PC-3 (cell line): ENCODE measurements around the gene CNTN4. TPM values are rescaled to one million over a fixed set of nuclear protein-coding genes. Genes with fewer than 3 reads are reported as not detected.

Experiments used
- ATAC-seq: fragments of 200-7000 bp; cut with Tn5 transposase; 2 replicates; pipeline ENCODE4 v1.9.1; 2020; ENCODE audit warnings: mild to moderate bottlenecking, moderate library complexity
- BruUV-seq: library from RNA; stranded (reverse); fragments of 400-500 nt; replicated peaks from 2 replicates; lab custom pipeline; 2021; lab: Mats Ljungman, UMichigan
- CTCF ChIA-PET: fragments of 300-600 bp; sonication (Branson Sonifier 250); formaldehyde crosslinking; loops from one replicate; lab custom pipeline; 2022; ENCODE audit warnings: antibody characterized with exemption; lab: Charles Lee
- POLR2A ChIA-PET: fragments of 300-600 bp; sonication (Branson Sonifier 250); formaldehyde crosslinking; loops from one replicate; lab custom pipeline; 2022; ENCODE audit warnings: antibody characterized with exemption; ENCODE audit not compliant: unreplicated experiment; lab: Charles Lee
- DNase-seq: peaks from one replicate; pipeline ENCODE4 v3.0.0-alpha.2; 2015
- H2AFZ ChIP-seq: fragments of 300-600 bp; sonication (generic); 2 replicates; pipeline ENCODE4 v1.6.0; 2016; ENCODE audit warnings: antibody characterized with exemption, low read length
- H3F3A ChIP-seq: fragments of 300-600 bp; sonication (generic); one replicate; pipeline ENCODE4 v1.6.0; 2017; ENCODE audit warnings: antibody characterized with exemption, low read length, control low read depth, mild to moderate bottlenecking; ENCODE audit not compliant: unreplicated experiment
- H3K27ac ChIP-seq: fragments of 300-600 bp; sonication (generic); 2 replicates; pipeline ENCODE4 v1.5.1; 2016; ENCODE audit warnings: mild to moderate bottlenecking, low read length
- H3K27me3 ChIP-seq: fragments of 300-600 bp; sonication (generic); 2 replicates; pipeline ENCODE4 v1.6.1; 2016; ENCODE audit warnings: low read length, mixed read lengths
- H3K36me3 ChIP-seq: fragments of 300-600 bp; sonication (generic); 2 replicates; pipeline ENCODE4 v1.6.1; 2016; ENCODE audit warnings: low read depth, mixed run types, low read length, mixed read lengths
- H3K4me1 ChIP-seq: fragments of 300-600 bp; sonication (generic); 2 replicates; pipeline ENCODE4 v1.5.1; 2016; ENCODE audit warnings: low read length; ENCODE audit not compliant: insufficient read depth
- H3K4me2 ChIP-seq: fragments of 300-600 bp; sonication (generic); 2 replicates; pipeline ENCODE4 v1.6.0; 2016; ENCODE audit warnings: low read length
- H3K4me3 ChIP-seq: fragments of 300-600 bp; sonication (generic); 2 replicates; pipeline ENCODE4 v1.5.1; 2016; ENCODE audit warnings: mild to moderate bottlenecking, low read length, mixed read lengths
- H3K79me2 ChIP-seq: fragments of 300-600 bp; sonication (generic); 2 replicates; pipeline ENCODE4 v1.6.1; 2017; ENCODE audit warnings: low read length, mixed read lengths
- H3K9ac ChIP-seq: fragments of 300-600 bp; sonication (generic); 2 replicates; pipeline ENCODE4 v1.6.0; 2016; ENCODE audit warnings: mild to moderate bottlenecking, low read length
- H3K9me2 ChIP-seq: fragments of 300-600 bp; sonication (generic); replicated peaks from 2 replicates; pipeline ENCODE4 v1.6.1; 2016; ENCODE audit warnings: mixed run types, low read length, mixed read lengths
- H3K9me3 ChIP-seq: fragments of 300-600 bp; sonication (generic); 2 replicates; pipeline ENCODE4 v1.6.1; 2016; ENCODE audit warnings: low read length, mixed read lengths
- H4K20me1 ChIP-seq: fragments of 300-600 bp; sonication (generic); 2 replicates; pipeline ENCODE4 v1.6.1; 2016; ENCODE audit warnings: low read length, mixed read lengths
- EZH2 ChIP-seq: fragments of 300-600 bp; sonication (generic); IDR thresholded peaks from one replicate; pipeline ENCODE4 v1.6.1; 2017; ENCODE audit warnings: antibody characterized with exemption, mild to moderate bottlenecking, low read length; ENCODE audit not compliant: unreplicated experiment
- EZH2phosphoT487 ChIP-seq: fragments of 300-600 bp; sonication (generic); IDR thresholded peaks from 2 replicates; pipeline ENCODE4 v1.6.1; 2018; ENCODE audit warnings: mild to moderate bottlenecking, antibody characterized with exemption, low read length, borderline replicate concordance
- intact Hi-C: fragments of 100-400 bp; cut with micrococcal nuclease; formaldehyde crosslinking; loops from 2 replicates; pipeline ENCODE4 v1.9.0; 2023
- total RNA-seq: library from RNA; depleted of rRNA; stranded (reverse); fragments of >200 nt; gene quantifications from 2 replicates; pipeline ENCODE4 v1.2.3, GENCODE V29; 2014
- TF ChIP-seq, protein P1 (sequence below): fragments of 300-600 bp; sonication (generic); conservative IDR thresholded peaks from 2 replicates; pipeline ENCODE4 v1.5.1; 2017; ENCODE audit warnings: antibody characterized with exemption, low read depth, mild to moderate bottlenecking, low read length

The CNTN4 gene
- total RNA-seq, 1 experiment from 2014 or later, result not detected

GRCh38 chr3:2655229-2655701 lies 556.6 kb downstream of the CNTN4 start:
- Histone ChIP-seq H3K4me2 (no peak overlapping the region), H4K20me1 (no peaks in the 10 kb centered on the region), H3F3A (no peaks in the 10 kb centered on the region), H3K79me2 (no peaks in the 10 kb centered on the region), H3K9me2 (no peaks in the 10 kb centered on the region), H3K27me3 (no peaks in the 10 kb centered on the region), H3K27ac (no peak overlapping the region), H3K36me3 (no peaks in the 10 kb centered on the region), H3K4me1 (no peaks in the 10 kb centered on the region), H3K9me3 (peaks cover 36% of the 10 kb centered on the region), H3K9ac (no peak overlapping the region), H2AFZ (no peak overlapping the region), H3K4me3 (no peak overlapping the region)
- TF ChIP-seq, protein P1, sequence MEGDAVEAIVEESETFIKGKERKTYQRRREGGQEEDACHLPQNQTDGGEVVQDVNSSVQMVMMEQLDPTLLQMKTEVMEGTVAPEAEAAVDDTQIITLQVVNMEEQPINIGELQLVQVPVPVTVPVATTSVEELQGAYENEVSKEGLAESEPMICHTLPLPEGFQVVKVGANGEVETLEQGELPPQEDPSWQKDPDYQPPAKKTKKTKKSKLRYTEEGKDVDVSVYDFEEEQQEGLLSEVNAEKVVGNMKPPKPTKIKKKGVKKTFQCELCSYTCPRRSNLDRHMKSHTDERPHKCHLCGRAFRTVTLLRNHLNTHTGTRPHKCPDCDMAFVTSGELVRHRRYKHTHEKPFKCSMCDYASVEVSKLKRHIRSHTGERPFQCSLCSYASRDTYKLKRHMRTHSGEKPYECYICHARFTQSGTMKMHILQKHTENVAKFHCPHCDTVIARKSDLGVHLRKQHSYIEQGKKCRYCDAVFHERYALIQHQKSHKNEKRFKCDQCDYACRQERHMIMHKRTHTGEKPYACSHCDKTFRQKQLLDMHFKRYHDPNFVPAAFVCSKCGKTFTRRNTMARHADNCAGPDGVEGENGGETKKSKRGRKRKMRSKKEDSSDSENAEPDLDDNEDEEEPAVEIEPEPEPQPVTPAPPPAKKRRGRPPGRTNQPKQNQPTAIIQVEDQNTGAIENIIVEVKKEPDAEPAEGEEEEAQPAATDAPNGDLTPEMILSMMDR, result no peak
- TF ChIP-seq EZH2 (no peak), EZH2phosphoT487 (no peak)
- ChIA-PET POLR2A (no interaction called here), CTCF (no interaction called here)
- intact Hi-C loops, result no loop called here
- DNase-seq (no peak), ATAC-seq (no peak)
- no TSS peak for BruUV-seq

DNA sequence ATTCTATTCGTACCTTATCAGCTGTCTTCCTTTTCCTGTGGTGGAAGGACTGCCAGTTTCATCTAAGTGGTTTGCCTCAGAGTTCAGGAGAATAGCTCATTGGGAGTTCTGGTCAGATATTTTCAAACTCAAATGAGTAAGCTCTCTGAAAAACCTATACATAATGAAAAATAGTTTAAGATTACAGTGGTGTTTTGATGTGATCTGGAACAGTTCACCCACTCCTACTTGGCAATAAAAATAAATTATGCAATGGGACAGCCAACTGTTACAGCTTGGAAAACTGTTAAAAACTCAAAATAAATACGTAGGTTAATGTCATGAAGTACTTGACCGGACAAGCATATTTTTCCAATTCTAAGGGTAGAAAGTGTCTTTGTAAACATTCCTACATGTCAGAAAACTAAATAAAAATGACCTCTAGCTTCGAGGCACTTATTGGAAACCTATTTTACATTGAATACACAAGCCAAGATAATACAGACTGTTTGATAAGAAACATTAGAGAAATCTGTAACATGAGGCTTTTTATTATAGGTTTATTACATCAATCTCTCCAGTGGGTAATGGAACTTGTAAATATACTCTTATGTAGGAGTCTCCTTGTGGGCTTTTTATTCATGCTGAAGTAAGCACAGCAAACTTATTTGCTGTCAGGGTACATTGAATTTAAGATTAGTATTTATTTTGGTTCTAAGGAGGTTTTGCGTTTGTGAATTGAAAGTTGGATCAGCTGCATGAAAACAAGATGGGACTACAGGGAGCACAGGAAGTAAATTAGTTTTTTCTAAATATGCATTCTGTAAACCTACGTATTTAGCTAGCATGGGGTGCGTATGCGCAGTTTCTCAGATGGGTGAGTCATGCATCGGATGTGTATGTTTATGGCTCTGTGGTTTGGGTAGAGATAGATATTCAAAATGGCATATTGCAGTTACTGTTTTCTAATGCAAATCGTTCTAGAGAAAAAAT lies 558.4 kb downstream of the CNTN4 start:
- H3K36me3 ChIP-seq, result no peaks in the 10 kb centered on the region
- no peak overlapping the region for H3K4me3 ChIP-seq
- TF ChIP-seq EZH2phosphoT487, result no peak
- TF ChIP-seq EZH2, result no peak
- H3K27ac ChIP-seq, result no peak overlapping the region
- H3K27me3 ChIP-seq, result no peaks in the 10 kb centered on the region
- DNase-seq, result no peak
- no TSS peak for BruUV-seq
- no peak overlapping the region for H3K9ac ChIP-seq
- no peaks in the 10 kb centered on the region for H4K20me1 ChIP-seq
- CTCF ChIA-PET, result no interaction called here
- no peaks in the 10 kb centered on the region for H3F3A ChIP-seq
- no peak overlapping the region for H2AFZ ChIP-seq
- H3K79me2 ChIP-seq, result no peaks in the 10 kb centered on the region
- H3K4me1 ChIP-seq, result no peaks in the 10 kb centered on the region
- intact Hi-C loops, result no loop called here
- ATAC-seq, result no peak
- peaks cover 35% of the 10 kb centered on the region for H3K9me3 ChIP-seq
- H3K9me2 ChIP-seq, result no peaks in the 10 kb centered on the region
- H3K4me2 ChIP-seq, result no peak overlapping the region
- POLR2A ChIA-PET, result no interaction called here

DNA sequence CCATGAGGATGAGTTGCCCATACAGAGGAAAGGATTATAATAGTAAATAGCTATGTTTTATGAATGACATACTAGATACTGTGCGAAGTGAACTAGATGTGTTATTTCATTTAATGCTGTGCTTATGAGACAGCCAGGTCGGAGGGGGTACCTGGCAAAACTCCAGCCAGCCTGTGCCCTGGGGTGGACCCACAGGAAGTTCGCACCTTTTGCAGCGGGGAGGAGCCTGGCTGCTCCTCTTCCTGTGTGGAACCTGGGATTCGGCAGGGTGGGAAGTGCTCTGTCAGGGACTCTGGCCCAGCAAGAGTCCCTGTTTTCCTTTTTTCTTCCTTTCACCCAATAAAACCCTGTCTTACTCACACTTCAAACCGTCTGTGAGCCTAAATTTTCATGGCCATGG lies 559.3 kb downstream of the CNTN4 start:
- no peaks in the 10 kb centered on the region for H3K4me1 ChIP-seq
- peaks cover 27% of the 10 kb centered on the region for H3K9me3 ChIP-seq
- TF ChIP-seq EZH2phosphoT487 (no peak), EZH2 (no peak)
- TF ChIP-seq, protein P1, result no peak
- H3K36me3 ChIP-seq, result no peaks in the 10 kb centered on the region
- no peaks in the 10 kb centered on the region for H3K79me2 ChIP-seq
- no peak for DNase-seq
- ChIA-PET POLR2A (no interaction called here), CTCF (no interaction called here)
- no peaks in the 10 kb centered on the region for H4K20me1 ChIP-seq
- intact Hi-C loops, result no loop called here
- no peak overlapping the region for H3K4me2 ChIP-seq
- no peak for ATAC-seq
- no peaks in the 10 kb centered on the region for H3K9me2 ChIP-seq
- no peaks in the 10 kb centered on the region for H3K27me3 ChIP-seq
- no TSS peak for BruUV-seq
- no peak overlapping the region for H3K9ac ChIP-seq
- H3K27ac ChIP-seq, result no peak overlapping the region
- no peak overlapping the region for H3K4me3 ChIP-seq
- no peaks in the 10 kb centered on the region for H3F3A ChIP-seq
- no peak overlapping the region for H2AFZ ChIP-seq
